Activated CD4-positive, alpha-beta T cell treated with anti-CD3 and anti-CD28 coated beads, Interleukin-2, amount 10 ng/mL, durations not matched to agents 7 days and 5 days (primary cell): Measurements from ENCODE around the gene RTKN2. TPM values are rescaled to one million over a fixed set of nuclear protein-coding genes. Genes with fewer than 3 reads are reported as not detected.

Source experiments
- CTCF ChIA-PET: fragments of 350-600 bp; sonication (Branson Sonifier 250); formaldehyde crosslinking; loops from one replicate; lab custom pipeline; 2021; ENCODE audit warnings: antibody characterized with exemption; lab: Charles Lee
- POLR2A ChIA-PET: fragments of 350-600 bp; sonication (Branson Sonifier 250); formaldehyde crosslinking; loops from one replicate; lab custom pipeline; 2021; ENCODE audit warnings: antibody characterized with exemption; lab: Charles Lee
- DNase-seq: peaks from one replicate; pipeline ENCODE4 v3.0.0-alpha.2; 2020
- H3K27ac Mint-ChIP-seq: one replicate; pipeline ENCODE4 v1.8.0; 2021; ENCODE audit warnings: mild to moderate bottlenecking, moderate library complexity, mixed read lengths
- H3K27me3 Mint-ChIP-seq: one replicate; pipeline ENCODE4 v1.8.0; 2021; ENCODE audit warnings: mixed read lengths
- H3K36me3 Mint-ChIP-seq: one replicate; pipeline ENCODE4 v1.8.0; 2021; ENCODE audit warnings: low read depth, mixed read lengths
- H3K4me1 Mint-ChIP-seq: one replicate; pipeline ENCODE4 v1.8.0; 2021; ENCODE audit warnings: mixed read lengths
- H3K4me3 Mint-ChIP-seq: one replicate; pipeline ENCODE4 v1.8.0; 2021; ENCODE audit warnings: mild to moderate bottlenecking, moderate library complexity, mixed read lengths
- H3K9me3 Mint-ChIP-seq: one replicate; pipeline ENCODE4 v1.8.0; 2021; ENCODE audit warnings: mixed read lengths
- total RNA-seq, 2 experiments: library from RNA; stranded (reverse); gene quantifications; one replicate each; pipeline ENCODE4 v1.2.3, GENCODE V29; 2021

Gene RTKN2
- total RNA-seq, 2 experiments from 2014 or later = 8.5 to 8.8 TPM

GRCh38 chr10:62162261-62162981 lies 106.2 kb downstream of the RTKN2 start:
- ChIA-PET POLR2A (no interaction called here), CTCF (interaction anchor here (0.6 kb wide), 1 partner anchor 36 kb away, joined by 3 read pairs; no protein-coding TSS in a partner anchor)
- DNase-seq = no peak
- H3K4me1 Mint-ChIP-seq = peaks cover 14% of the 10 kb centered on the region
- H3K27ac Mint-ChIP-seq = no peak overlapping the region
- peaks cover 6% of the 10 kb centered on the region for H3K36me3 Mint-ChIP-seq
- no peak overlapping the region for H3K4me3 Mint-ChIP-seq
- H3K27me3 Mint-ChIP-seq = no peaks in the 10 kb centered on the region
- H3K9me3 Mint-ChIP-seq = peaks cover 19% of the 10 kb centered on the region

GRCh38 chr10:62159351-62159750 lies 109.3 kb downstream of the RTKN2 start:
- CTCF ChIA-PET = no interaction called here
- Mint-ChIP-seq H3K27ac (no peak overlapping the region), H3K4me3 (no peak overlapping the region), H3K27me3 (no peaks in the 10 kb centered on the region), H3K4me1 (peaks cover 9% of the 10 kb centered on the region), H3K36me3 (peaks cover 4% of the 10 kb centered on the region), H3K9me3 (peaks cover 22% of the 10 kb centered on the region)
- no peak for DNase-seq
- POLR2A ChIA-PET = interaction anchor here (0.6 kb wide), 1 partner anchor 683 kb away, joined by 3 read pairs; no protein-coding TSS in a partner anchor

- Mint-ChIP-seq H3K4me3 (no peak overlapping the region), H3K36me3 (peaks cover 4% of the 10 kb centered on the region), H3K9me3 (peaks cover 23% of the 10 kb centered on the region), H3K27me3 (no peaks in the 10 kb centered on the region), H3K4me1 (peaks cover 9% of the 10 kb centered on the region), H3K27ac (no peak overlapping the region)
- DNase-seq = no peak
- ChIA-PET POLR2A (no interaction called here), CTCF (interaction anchor here (0.6 to 1.9 kb wide), 6 partner anchors 15 to 862 kb away, joined by 3 to 4 read pairs (median 4); no protein-coding TSS in a partner anchor)
These were observed 111.0 kb downstream of the RTKN2 start for GRCh38 chr10:62157601-62158000.

- peaks cover 41% of the 10 kb centered on the region for H3K9me3 Mint-ChIP-seq
- POLR2A ChIA-PET = no interaction called here
- H3K27me3 Mint-ChIP-seq = no peaks in the 10 kb centered on the region
- DNase-seq = no peak
- peaks cover 5% of the 10 kb centered on the region for H3K4me1 Mint-ChIP-seq
- H3K36me3 Mint-ChIP-seq = peaks cover 11% of the 10 kb centered on the region
- CTCF ChIA-PET = interaction anchor here (0.7 to 1.9 kb wide), 2 partner anchors 10 to 15 kb away, joined by 3 to 4 read pairs; no protein-coding TSS in a partner anchor
- H3K4me3 Mint-ChIP-seq = no peak overlapping the region
- H3K27ac Mint-ChIP-seq = no peak overlapping the region
These were observed 113.5 kb downstream of the RTKN2 start for GRCh38 chr10:62155054-62155680.

GRCh38 chr10:62154231-62154630 lies 114.4 kb downstream of the RTKN2 start:
- peaks cover 39% of the 10 kb centered on the region for H3K9me3 Mint-ChIP-seq
- H3K4me1 Mint-ChIP-seq = peaks cover 5% of the 10 kb centered on the region
- ChIA-PET CTCF (interaction anchor here (1.9 kb wide), 1 partner anchor 11 kb away, joined by 4 read pairs; no protein-coding TSS in a partner anchor), POLR2A (no interaction called here)
- peaks cover 11% of the 10 kb centered on the region for H3K36me3 Mint-ChIP-seq
- DNase-seq = no peak
- H3K4me3 Mint-ChIP-seq = no peak overlapping the region
- H3K27me3 Mint-ChIP-seq = no peaks in the 10 kb centered on the region
- no peak overlapping the region for H3K27ac Mint-ChIP-seq

- H3K4me3 Mint-ChIP-seq = no peak overlapping the region
- ChIA-PET POLR2A (no interaction called here), CTCF (no interaction called here)
- peaks cover 34% of the 10 kb centered on the region for H3K9me3 Mint-ChIP-seq
- H3K27ac Mint-ChIP-seq = no peak overlapping the region
- H3K27me3 Mint-ChIP-seq = no peaks in the 10 kb centered on the region
- H3K36me3 Mint-ChIP-seq = peaks cover 11% of the 10 kb centered on the region
- H3K4me1 Mint-ChIP-seq = no peaks in the 10 kb centered on the region
- DNase-seq = no peak
These were observed 115.5 kb downstream of the RTKN2 start for GRCh38 chr10:62153191-62153590.

GRCh38 chr10:62149621-62150020 lies 119.0 kb downstream of the RTKN2 start:
- Mint-ChIP-seq H3K4me1 (peaks cover 3% of the 10 kb centered on the region), H3K27ac (no peak overlapping the region), H3K4me3 (no peak overlapping the region), H3K27me3 (no peaks in the 10 kb centered on the region), H3K9me3 (peaks cover 26% of the 10 kb centered on the region), H3K36me3 (peaks cover 8% of the 10 kb centered on the region)
- no peak for DNase-seq
- ChIA-PET POLR2A (no interaction called here), CTCF (no interaction called here)

- no peak overlapping the region for H3K27ac Mint-ChIP-seq
- no peaks in the 10 kb centered on the region for H3K27me3 Mint-ChIP-seq
- H3K4me1 Mint-ChIP-seq = peaks cover 3% of the 10 kb centered on the region
- peaks cover 32% of the 10 kb centered on the region for H3K9me3 Mint-ChIP-seq
- no peak overlapping the region for H3K4me3 Mint-ChIP-seq
- POLR2A ChIA-PET = no interaction called here
- H3K36me3 Mint-ChIP-seq = peaks cover 13% of the 10 kb centered on the region
- CTCF ChIA-PET = interaction anchor here (0.5 to 0.8 kb wide), 2 partner anchors 8 to 1574 kb away, joined by 3 to 4 read pairs; no protein-coding TSS in a partner anchor
- DNase-seq = no peak
These were observed 120.5 kb downstream of the RTKN2 start for GRCh38 chr10:62148155-62148554.

GRCh38 chr10:62147425-62147824 lies 121.2 kb downstream of the RTKN2 start:
- Mint-ChIP-seq H3K9me3 (peaks cover 38% of the 10 kb centered on the region), H3K4me1 (peaks cover 3% of the 10 kb centered on the region), H3K27me3 (no peaks in the 10 kb centered on the region), H3K27ac (no peak overlapping the region), H3K4me3 (no peak overlapping the region), H3K36me3 (peaks cover 16% of the 10 kb centered on the region)
- CTCF ChIA-PET = no interaction called here
- DNase-seq = no peak
- POLR2A ChIA-PET = no interaction called here

GRCh38 chr10:62136931-62137330 lies 131.7 kb downstream of the RTKN2 start:
- POLR2A ChIA-PET = no interaction called here
- H3K4me1 Mint-ChIP-seq = no peaks in the 10 kb centered on the region

GRCh38 chr10:62133618-62134017 lies 135.0 kb downstream of the RTKN2 start:
- H3K4me1 Mint-ChIP-seq = no peaks in the 10 kb centered on the region
- no peaks in the 10 kb centered on the region for H3K27me3 Mint-ChIP-seq
- peaks cover 21% of the 10 kb centered on the region for H3K36me3 Mint-ChIP-seq
- ChIA-PET CTCF (no interaction called here), POLR2A (no interaction called here)
- peaks cover 29% of the 10 kb centered on the region for H3K9me3 Mint-ChIP-seq
- H3K4me3 Mint-ChIP-seq = no peak overlapping the region
- no peak for DNase-seq
- no peak overlapping the region for H3K27ac Mint-ChIP-seq

More at GRCh38 chr10:62136931-62137330, 131.7 kb downstream of the RTKN2 start:
- Mint-ChIP-seq H3K4me3 (no peak overlapping the region), H3K27ac (no peak overlapping the region), H3K9me3 (peaks cover 31% of the 10 kb centered on the region), H3K36me3 (peaks cover 25% of the 10 kb centered on the region), H3K27me3 (no peaks in the 10 kb centered on the region)
- CTCF ChIA-PET = no interaction called here
- DNase-seq = no peak
